H9 (cell line): Measurements from ENCODE around the gene OIP5. TPM values are rescaled to one million over a fixed set of nuclear protein-coding genes. Genes with fewer than 3 reads are reported as not detected.
A peak's percentile ranks its signal among the peaks of the same experiment; 100 is the strongest.

ENCODE experiments used
- DNase-seq: peaks from one replicate; pipeline ENCODE4 v3.0.0-alpha.2; 2017
- H2AFZ ChIP-seq: one replicate; pipeline ENCODE4 v1.6.1; 2013; ENCODE audit warnings: mild to moderate bottlenecking, low read length, control low read depth, moderate library complexity
- H2AK5ac ChIP-seq: 2 replicates; pipeline ENCODE4 v1.6.1; 2013; ENCODE audit warnings: low read length, control low read depth, mixed read lengths; ENCODE audit not compliant: insufficient read length
- H2BK120ac ChIP-seq: one replicate; pipeline ENCODE4 v1.6.1; 2013; ENCODE audit warnings: low read depth, mild to moderate bottlenecking, low read length, control low read depth, inconsistent platforms; ENCODE audit not compliant: poor library complexity, severe bottlenecking
- H2BK12ac ChIP-seq: 2 replicates; pipeline ENCODE4 v1.6.1; 2013; ENCODE audit warnings: low read length, control low read depth, mixed read lengths, low read depth; ENCODE audit not compliant: insufficient read length
- H2BK15ac ChIP-seq: 2 replicates; pipeline ENCODE4 v1.6.1; 2013; ENCODE audit warnings: low read depth, low read length, control low read depth
- H2BK20ac ChIP-seq: one replicate; pipeline ENCODE4 v1.6.1; 2013; ENCODE audit warnings: low read depth, mild to moderate bottlenecking, low read length, control low read depth, inconsistent platforms; ENCODE audit not compliant: poor library complexity, severe bottlenecking
- H2BK5ac ChIP-seq: 2 replicates; pipeline ENCODE4 v1.6.1; 2013; ENCODE audit warnings: low read length, control low read depth, mixed read lengths; ENCODE audit not compliant: insufficient read length
- H3K14ac ChIP-seq: 2 replicates; pipeline ENCODE4 v1.6.1; 2013; ENCODE audit warnings: low read length, control low read depth; ENCODE audit not compliant: insufficient read depth
- H3K18ac ChIP-seq: 2 replicates; pipeline ENCODE4 v1.6.1; 2013; ENCODE audit warnings: low read depth, mild to moderate bottlenecking, mixed read lengths, low read length, control low read depth; ENCODE audit not compliant: insufficient read length
- H3K23ac ChIP-seq: 2 replicates; pipeline ENCODE4 v1.6.1; 2013; ENCODE audit warnings: low read length, control low read depth, mixed read lengths, low read depth; ENCODE audit not compliant: insufficient read length
- H3K23me2 ChIP-seq: 2 replicates; pipeline ENCODE4 v1.6.1; 2013; ENCODE audit warnings: low read depth, mild to moderate bottlenecking, mixed read lengths, low read length, control low read depth; ENCODE audit not compliant: insufficient read length, poor library complexity, severe bottlenecking
- H3K27ac ChIP-seq: 2 replicates; pipeline ENCODE4 v1.5.1; 2013; ENCODE audit warnings: low read length, control low read depth, mixed read lengths, low read depth; ENCODE audit not compliant: insufficient read length
- H3K27me3 ChIP-seq: 2 replicates; pipeline ENCODE4 v1.6.1; 2013; ENCODE audit warnings: low read length, control low read depth, inconsistent platforms; ENCODE audit not compliant: insufficient read depth
- H3K4ac ChIP-seq: 2 replicates; pipeline ENCODE4 v1.6.1; 2013; ENCODE audit warnings: low read depth, mild to moderate bottlenecking, control low read depth, inconsistent platforms, low read length, moderate library complexity
- H3K4me1 ChIP-seq: 2 replicates; pipeline ENCODE4 v1.6.1; 2013; ENCODE audit warnings: low read length, control low read depth, inconsistent platforms; ENCODE audit not compliant: insufficient read depth
- H3K4me2 ChIP-seq: 2 replicates; pipeline ENCODE4 v1.6.1; 2013; ENCODE audit warnings: low read length, control low read depth, mixed read lengths; ENCODE audit not compliant: insufficient read length, insufficient read depth
- H3K56ac ChIP-seq: 2 replicates; pipeline ENCODE4 v1.6.1; 2013; ENCODE audit warnings: low read depth, mild to moderate bottlenecking, mixed read lengths, low read length, control low read depth; ENCODE audit not compliant: insufficient read length
- H3K79me1 ChIP-seq: 2 replicates; pipeline ENCODE4 v1.6.1; 2013; ENCODE audit warnings: low read depth, mild to moderate bottlenecking, moderate library complexity, low read length, control low read depth, inconsistent platforms; ENCODE audit not compliant: insufficient read depth, poor library complexity, severe bottlenecking
- H3K79me2 ChIP-seq: 2 replicates; pipeline ENCODE4 v1.6.1; 2013; ENCODE audit warnings: low read length, control low read depth, inconsistent platforms; ENCODE audit not compliant: insufficient read depth
- H3K9ac ChIP-seq: 2 replicates; pipeline ENCODE4 v1.6.1; 2013; ENCODE audit warnings: low read length, control low read depth, mixed read lengths; ENCODE audit not compliant: insufficient read length; ENCODE audit errors: extremely low read depth
- H3K9me3 ChIP-seq: one replicate; pipeline ENCODE4 v1.6.1; 2013; ENCODE audit warnings: low read depth, low read length, inconsistent platforms; ENCODE audit not compliant: control insufficient read depth
- H3T11ph ChIP-seq: one replicate; pipeline ENCODE4 v1.6.1; 2013; ENCODE audit warnings: mild to moderate bottlenecking, low read length, control low read depth, inconsistent platforms
- H4K20me1 ChIP-seq: one replicate; pipeline ENCODE4 v1.6.1; 2013; ENCODE audit not compliant: control insufficient read depth, insufficient read length, insufficient read depth
- H4K5ac ChIP-seq: 2 replicates; pipeline ENCODE4 v1.6.1; 2013; ENCODE audit warnings: low read depth, mild to moderate bottlenecking, mixed read lengths, low read length, control low read depth; ENCODE audit not compliant: insufficient read length
- H4K8ac ChIP-seq: replicated peaks from 2 replicates; pipeline ENCODE4 v1.6.1; 2013; ENCODE audit warnings: low read length, control low read depth, mixed read lengths, low read depth; ENCODE audit not compliant: insufficient read length
- H4K91ac ChIP-seq: 2 replicates; pipeline ENCODE4 v1.6.1; 2013; ENCODE audit warnings: low read depth, mild to moderate bottlenecking, moderate library complexity, mixed read lengths, low read length, control low read depth; ENCODE audit not compliant: insufficient read length
- H3K27ac Mint-ChIP-seq, 3 experiments: 2 replicates in 2 of 3; 3 replicates in 1 of 3; pipeline ENCODE4 v1.8.0; 2020 to 2021; ENCODE audit warnings: mixed read lengths in 3 of 3, mild to moderate bottlenecking in 1 of 3, moderate library complexity in 1 of 3
- H3K27me3 Mint-ChIP-seq: 2 replicates; pipeline ENCODE4 v1.8.0; 2021; ENCODE audit warnings: low read depth, mild to moderate bottlenecking, moderate library complexity, mixed read lengths
- H3K36me3 Mint-ChIP-seq, 3 experiments: 2 replicates in 2 of 3; 3 replicates in 1 of 3; pipeline ENCODE4 v1.8.0; 2020 to 2021; ENCODE audit warnings: low read depth in 3 of 3, mixed read lengths in 3 of 3; ENCODE audit not compliant: insufficient read depth in 1 of 3
- H3K4me1 Mint-ChIP-seq, 2 experiments: 2 replicates each; pipeline ENCODE4 v1.8.0; 2020; ENCODE audit warnings: mixed read lengths in 2 of 2
- H3K4me3 Mint-ChIP-seq, 2 experiments: 2 replicates in 1 of 2; 3 replicates in 1 of 2; pipeline ENCODE4 v1.8.0; 2020 to 2021; ENCODE audit warnings: mild to moderate bottlenecking in 2 of 2, mixed read lengths in 2 of 2, moderate library complexity in 1 of 2
- H3K9me3 Mint-ChIP-seq, 2 experiments: 2 replicates in 1 of 2; 3 replicates in 1 of 2; pipeline ENCODE4 v1.8.0; 2020; ENCODE audit warnings: mild to moderate bottlenecking in 2 of 2, mixed read lengths in 2 of 2, moderate library complexity in 1 of 2
- CTCF ChIP-seq: fragments of 200-600 bp; sonication (generic); conservative IDR thresholded peaks from 3 replicates; pipeline ENCODE4 v1.8.0; 2021; ENCODE audit warnings: antibody characterized with exemption, mild to moderate bottlenecking
- WGBS: extraction: QIAGEN DNeasy Blood & Tissue Kit; methylation state at CpG from one replicate; pipeline ENCODE4 v1.1.7; 2013; ENCODE audit warnings: missing lambda C conversion rate, low lambda C conversion rate, mixed read lengths; ENCODE audit not compliant: insufficient read length; ENCODE audit errors: extremely low coverage; 5-methylcytosine and 5-hydroxymethylcytosine counted together
- total RNA-seq: library from RNA; stranded (reverse); gene quantifications from 2 replicates; pipeline ENCODE4 v1.2.1, GENCODE V29; 2021

Gene OIP5
- total RNA-seq, 1 experiment from 2014 or later, result 30.9 TPM

GRCh38 chr15:41288464-41288863 lies 43.9 kb downstream of the OIP5 start:
- H3K4ac ChIP-seq, result no peak overlapping the region
- H3K23ac ChIP-seq, result no peak overlapping the region
- peaks cover 8% of the 10 kb centered on the region for H3K23me2 ChIP-seq
- no peak overlapping the region for H3K9ac ChIP-seq
- TF ChIP-seq CTCF, result no peak
- H2AFZ ChIP-seq, result no peak overlapping the region
- peaks cover 2% of the 10 kb centered on the region; the same call in 1 of the 2 replicates for H3K4me1 ChIP-seq
- no peak overlapping the region for H2BK5ac ChIP-seq
- H2BK20ac ChIP-seq, result no peak overlapping the region
- H4K20me1 ChIP-seq, result no peaks in the 10 kb centered on the region
- H3T11ph ChIP-seq, result no peak overlapping the region
- peaks cover 10 to 19% of the 10 kb centered on the region in 2 experiments for H3K4me1 Mint-ChIP-seq
- no peak overlapping the region for H2AK5ac ChIP-seq
- H3K27ac ChIP-seq, result no peak overlapping the region
- no peak overlapping the region for H2BK15ac ChIP-seq
- peaks cover 8% of the 10 kb centered on the region; the same call in 1 of the 2 replicates for H3K79me2 ChIP-seq
- no peaks in the 10 kb centered on the region; a peak in 1 of 5 replicates for H3K9me3 Mint-ChIP-seq
- no peak overlapping the region for H4K91ac ChIP-seq
- no peak overlapping the region for H2BK12ac ChIP-seq
- DNase-seq, result no peak
- no peaks in the 10 kb centered on the region for H3K9me3 ChIP-seq
- no peak overlapping the region for H3K14ac ChIP-seq
- peak overlapping the region in 1 of 3 experiments; percentile 71; a peak in 1 of 7 replicates for H3K27ac Mint-ChIP-seq
- H3K79me1 ChIP-seq, result peaks cover 7% of the 10 kb centered on the region
- H3K27me3 Mint-ChIP-seq, result no peaks in the 10 kb centered on the region
- H3K4me3 Mint-ChIP-seq, result no peak overlapping the region
- no peak overlapping the region for H4K8ac ChIP-seq
- H3K56ac ChIP-seq, result no peak overlapping the region
- H3K36me3 Mint-ChIP-seq, result peaks cover 49 to 68% (median 54%) of the 10 kb centered on the region in 3 experiments
- H4K5ac ChIP-seq, result no peak overlapping the region
- no peaks in the 10 kb centered on the region for H3K27me3 ChIP-seq
- WGBS, result no CpG with 5 or more reads among the region's 1 CpG
- no peak overlapping the region for H3K18ac ChIP-seq
- no peak overlapping the region for H3K4me2 ChIP-seq
- H2BK120ac ChIP-seq, result no peak overlapping the region
